HG02642 (cell line): ENCODE measurements around the gene MARCHF7.
"Not testable (repeated sequence)": the region's sequence is repeated elsewhere in the genome, so short reads cannot be mapped to it uniquely, and the experiment has no call there.

Experiments
- ATAC-seq: cut with Tn5 transposase; IDR thresholded peaks from one replicate; pipeline ENCODE4 v1.9.1; 2021; ENCODE audit warnings: mild to moderate bottlenecking; ENCODE audit not compliant: unreplicated experiment, poor library complexity

MARCHF7 gene

DNA sequence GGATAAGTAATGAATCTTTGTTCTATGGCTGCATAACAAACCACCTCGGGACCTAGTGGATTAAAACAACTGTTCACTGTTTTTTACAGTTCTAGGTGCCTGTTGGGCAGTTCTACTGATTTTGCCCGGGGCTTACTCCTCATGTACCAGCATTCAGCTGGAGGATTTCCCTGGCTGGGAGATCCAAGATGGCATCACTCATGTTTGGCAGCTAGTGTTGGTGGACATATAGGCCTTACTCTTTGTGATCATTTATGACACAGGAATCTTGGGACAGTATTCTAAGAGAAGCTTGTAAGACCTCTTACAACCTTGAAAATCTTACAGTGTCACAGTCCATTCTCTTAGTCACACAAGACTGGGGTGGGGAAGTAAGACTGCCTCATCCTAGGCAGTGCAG is 4.6 kb downstream of the MARCHF7 start:
- no peak for ATAC-seq

DNA sequence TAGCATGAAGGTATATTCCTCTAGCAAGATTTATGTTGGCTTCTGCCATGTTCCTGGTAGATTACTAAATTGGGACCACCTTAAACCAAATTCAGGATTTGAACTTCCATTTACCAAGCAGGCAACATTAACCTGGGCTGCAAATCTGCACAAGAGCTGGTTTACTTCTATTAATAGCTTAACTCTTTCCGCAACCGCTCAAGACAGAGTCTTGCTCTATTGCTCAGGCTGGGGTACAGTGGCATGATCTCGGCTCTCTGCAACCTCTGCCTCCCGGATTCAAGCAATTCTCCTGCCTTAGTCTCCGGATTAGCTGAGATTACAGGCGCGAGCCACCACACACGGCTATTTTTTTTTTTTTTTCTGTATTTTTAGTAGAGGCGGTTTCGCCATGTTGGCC is 8.4 kb downstream of the MARCHF7 start:
- ATAC-seq: no peak

DNA sequence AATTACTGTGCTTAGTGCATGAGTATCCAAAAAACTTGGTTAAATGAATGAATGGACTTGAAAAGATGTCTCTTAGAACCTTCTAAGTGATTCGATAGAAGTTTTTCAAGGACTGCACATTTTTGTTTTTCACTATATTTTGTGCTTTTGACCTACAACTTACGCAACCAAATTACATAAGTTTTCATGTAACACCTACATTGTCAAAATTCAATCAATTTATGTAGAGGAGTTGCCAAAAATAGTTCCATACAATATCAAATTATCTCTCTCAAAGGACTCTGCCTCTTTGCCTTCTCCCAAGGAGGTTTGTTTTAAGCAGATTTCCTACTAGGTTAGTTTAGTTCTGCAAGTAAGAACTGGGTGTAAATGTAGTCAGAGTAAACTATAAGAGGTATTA is 10.3 kb downstream of the MARCHF7 start:
- no peak for ATAC-seq

DNA sequence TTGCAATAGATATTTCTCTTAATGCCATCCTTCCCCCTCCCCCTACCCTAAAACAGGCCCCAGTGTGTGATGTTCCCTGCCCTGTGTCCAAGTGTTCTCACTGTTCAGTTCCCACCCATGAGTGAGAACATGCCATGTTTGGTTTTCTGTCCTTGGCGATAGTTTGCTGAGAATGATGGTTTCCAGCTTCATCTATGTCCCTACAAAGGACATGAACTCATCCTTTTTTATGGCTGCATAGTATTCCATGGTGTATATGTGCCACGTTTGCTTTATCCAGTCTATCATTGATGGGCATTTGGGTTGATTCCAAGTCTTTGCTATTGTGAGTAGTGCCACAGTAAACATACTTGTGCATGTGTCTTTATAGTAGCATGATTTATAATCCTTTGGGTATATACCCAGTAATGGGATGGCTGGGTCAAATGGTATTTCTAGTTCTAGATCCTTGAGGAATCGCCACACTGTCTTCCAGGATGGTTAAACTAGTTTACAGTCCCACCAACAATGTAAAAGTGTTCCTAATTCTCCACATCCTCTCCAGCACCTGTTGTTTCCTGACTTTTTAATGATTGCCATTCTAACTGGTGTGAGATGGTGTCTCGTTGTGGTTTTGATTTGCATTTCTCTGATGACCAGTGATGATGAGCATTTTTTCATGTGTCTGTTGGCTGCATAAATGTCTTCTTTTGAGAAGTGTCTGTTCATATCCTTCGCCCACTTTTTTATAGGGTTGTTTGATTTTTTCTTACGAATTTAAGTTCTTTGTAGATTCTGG is 12.7 kb downstream of the MARCHF7 start:
- ATAC-seq: not testable (repeated sequence)

DNA sequence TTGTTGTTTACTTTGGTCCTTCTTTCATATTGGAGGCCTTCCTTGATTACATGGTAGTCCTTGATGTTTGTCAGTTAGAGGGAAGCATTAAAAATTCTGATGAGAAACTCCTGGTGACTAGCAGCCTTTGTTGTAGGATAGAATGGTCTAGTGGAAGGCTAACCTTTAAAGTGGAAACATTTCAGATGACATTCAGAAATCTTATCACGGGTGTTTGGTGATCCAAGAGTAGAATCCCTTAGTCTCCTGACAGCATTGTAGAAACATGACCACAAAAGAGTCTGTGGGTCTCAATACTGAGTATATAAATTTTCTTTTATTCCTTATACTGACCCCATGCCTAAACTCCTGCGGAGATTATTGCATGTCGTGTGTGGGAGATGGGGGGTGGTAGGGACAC is 13.4 kb downstream of the MARCHF7 start:
- no peak for ATAC-seq

DNA sequence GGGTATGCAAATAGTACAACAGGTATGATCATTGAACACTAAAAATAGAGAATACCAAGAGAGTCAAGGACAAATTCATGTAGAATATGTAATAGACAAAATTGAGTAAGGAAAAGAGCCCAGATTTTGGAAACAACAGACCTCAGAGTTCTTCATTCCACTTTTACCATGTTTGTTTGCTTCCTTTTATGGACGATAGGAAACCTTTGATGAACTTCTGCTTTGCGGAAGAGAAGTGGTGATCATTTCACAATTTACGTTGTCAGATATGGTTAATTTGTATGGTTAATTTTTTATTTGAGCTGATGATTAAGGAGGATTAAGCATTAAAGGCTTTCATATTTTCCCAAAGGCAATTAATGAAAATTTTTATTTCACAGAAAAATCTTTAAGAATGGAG is 16.3 kb downstream of the MARCHF7 start:
- ATAC-seq: no peak

DNA sequence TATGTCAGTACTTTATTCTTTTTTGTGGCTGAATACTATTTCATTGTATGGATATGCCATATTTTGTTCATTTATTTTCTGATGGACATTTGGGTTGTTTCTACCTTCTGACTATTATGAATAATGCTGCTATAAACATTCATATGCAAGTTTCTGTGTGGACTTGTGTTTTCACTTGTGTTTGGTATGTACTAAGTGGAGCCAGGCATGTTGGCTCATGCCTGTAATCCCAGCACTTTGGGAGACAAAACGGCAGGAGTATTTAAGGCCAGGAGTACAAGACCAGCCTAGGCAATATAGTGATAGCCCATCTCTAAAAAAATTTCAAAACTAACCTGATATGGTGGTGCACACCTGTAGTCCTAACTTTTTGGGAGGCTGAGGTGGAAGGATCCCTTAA is 23.3 kb downstream of the MARCHF7 start:
- ATAC-seq: no peak

DNA sequence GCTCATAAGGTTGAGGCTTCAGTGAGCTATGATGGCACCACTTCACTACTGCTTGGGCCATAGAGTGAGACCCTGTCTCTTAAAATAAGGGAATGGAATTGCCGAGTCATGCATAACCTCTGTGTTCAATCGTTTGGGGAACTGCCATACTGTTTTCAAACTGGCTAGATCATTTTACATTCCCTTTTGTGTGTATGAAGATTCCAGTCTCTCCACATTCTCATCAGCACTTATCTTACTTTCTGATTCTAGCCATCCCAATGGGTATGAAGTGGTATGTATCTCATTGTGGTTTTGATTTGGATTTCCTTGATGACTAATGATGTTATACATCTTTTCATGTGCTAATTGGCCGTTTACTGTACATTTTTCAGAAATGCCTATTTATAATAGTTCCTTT is 23.7 kb downstream of the MARCHF7 start:
- ATAC-seq: no peak

DNA sequence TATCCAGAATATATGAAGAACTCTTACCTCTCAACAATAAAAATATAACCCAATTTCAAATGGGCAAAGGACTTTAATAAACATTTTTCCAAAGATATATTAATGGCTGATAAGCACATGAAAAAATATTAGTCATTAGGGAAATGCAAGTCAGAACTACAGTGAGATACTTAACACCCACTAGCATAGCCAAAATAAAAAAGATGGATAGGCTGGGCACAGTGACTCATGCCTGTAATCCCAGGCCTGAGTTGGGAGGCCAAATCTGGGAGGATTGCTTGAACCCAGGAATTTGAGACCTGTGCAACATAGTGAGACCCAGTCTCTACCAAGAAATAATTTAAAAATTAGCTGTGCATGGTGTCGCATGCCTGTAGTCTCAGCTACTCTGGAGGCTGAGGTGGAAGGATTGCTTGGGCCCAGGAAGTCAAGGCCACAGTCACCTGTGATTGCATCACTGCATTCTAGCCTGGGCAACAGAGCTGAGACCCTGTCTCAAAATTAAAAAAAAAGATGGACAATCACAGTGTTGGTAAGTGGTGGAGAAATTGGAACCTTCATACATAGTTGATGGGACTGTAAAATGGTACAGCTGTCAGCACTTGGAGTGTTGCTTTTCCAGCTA is 25.1 kb downstream of the MARCHF7 start:
- no peak for ATAC-seq

DNA sequence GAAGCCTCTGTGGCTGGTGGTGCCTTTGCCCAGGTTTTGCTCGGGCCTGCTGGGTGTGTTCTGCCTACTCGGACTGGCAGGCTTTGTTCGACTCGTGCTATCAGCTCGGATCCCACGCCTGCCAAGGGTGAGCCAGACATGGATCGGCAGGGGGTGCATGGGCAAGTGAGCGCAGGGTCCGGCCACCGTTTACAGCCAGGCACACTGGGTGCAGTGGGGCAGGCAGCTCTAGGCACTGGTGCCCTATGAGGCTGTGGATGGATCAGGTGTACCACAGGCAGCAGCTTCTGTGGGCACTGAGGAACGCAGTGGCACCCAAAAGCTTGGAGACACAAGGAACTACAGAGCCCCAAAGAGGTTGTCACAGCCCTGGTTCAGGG is 25.6 kb downstream of the MARCHF7 start:
- no peak for ATAC-seq

DNA sequence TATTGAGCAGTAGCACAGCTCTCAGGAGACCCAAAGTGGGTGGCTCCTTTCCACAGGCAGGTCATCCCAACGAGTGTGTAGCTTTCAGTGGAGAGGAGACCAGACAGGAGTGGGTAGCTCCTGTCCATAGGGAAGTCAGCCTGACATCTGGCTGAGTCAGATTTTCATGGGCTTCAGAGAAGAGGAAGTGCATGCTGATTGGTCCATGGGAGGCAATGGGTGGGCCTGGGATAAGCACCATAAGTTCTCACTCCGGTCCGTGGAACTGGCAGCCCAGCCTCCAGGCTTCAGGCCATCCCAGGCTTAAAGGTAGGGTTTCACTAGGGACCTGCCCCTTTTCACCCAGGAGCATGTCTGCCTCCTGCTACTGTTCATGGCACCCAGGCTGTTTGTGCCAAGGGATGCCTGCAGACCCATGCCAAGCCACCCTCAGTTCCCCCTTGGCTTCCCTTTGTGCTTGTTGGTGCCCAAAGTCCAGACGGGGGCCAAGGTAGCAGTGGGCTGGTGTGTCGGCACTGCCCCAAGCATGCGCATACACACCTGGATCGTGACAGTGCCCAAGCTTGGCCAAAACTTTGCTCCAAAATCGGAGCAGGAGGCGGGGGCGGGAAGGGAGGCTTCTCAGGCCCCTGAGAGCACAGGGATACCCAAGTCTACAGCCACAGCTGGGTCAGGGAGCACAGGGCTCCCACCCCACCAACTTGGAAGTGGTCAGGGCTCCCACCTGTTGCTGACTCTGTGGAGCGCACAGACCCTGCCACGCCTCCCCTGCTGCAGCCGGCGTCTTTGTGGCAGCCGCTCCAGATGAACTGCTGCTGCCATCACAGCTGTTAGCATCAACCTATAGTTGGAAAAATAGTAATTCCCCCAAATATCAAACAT is 26.4 kb downstream of the MARCHF7 start:
- no peak for ATAC-seq

DNA sequence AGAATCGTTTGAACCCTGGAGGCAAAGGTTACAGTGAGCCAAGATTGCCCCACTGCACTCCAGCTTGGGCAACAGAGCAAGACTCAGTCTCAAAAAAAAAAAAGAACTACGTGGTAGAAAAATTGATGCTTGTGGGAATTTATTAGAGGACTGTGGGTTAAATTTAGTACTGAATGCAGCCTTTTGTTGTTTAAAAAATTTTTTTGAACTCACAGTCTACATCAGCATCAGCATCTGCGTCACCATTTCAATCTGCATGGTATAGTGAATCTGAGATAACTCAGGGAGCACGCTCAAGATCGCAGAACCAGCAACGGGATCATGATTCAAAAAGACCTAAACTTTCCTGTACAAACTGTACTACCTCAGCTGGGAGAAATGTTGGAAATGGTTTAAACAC is 30.5 kb downstream of the MARCHF7 start:
- no peak for ATAC-seq

DNA sequence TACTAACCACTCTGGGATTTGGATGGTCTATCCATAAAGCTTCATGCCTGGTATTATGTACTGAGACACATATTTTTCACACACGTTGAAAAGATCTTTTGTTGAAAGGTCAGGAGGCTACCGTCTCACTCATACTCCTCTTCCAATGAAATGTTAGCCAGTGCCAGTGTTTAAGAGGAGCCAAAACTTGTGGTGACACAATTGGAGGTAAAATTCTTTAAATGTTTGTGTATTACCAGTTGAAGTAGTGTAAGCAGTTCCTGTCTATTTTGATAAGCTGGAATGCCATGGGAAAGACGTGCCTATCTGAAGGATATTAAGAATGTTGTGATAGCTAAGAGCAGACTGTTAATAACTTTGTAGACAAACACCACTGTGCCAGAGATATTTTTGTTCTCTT is 32.1 kb downstream of the MARCHF7 start:
- no peak for ATAC-seq

DNA sequence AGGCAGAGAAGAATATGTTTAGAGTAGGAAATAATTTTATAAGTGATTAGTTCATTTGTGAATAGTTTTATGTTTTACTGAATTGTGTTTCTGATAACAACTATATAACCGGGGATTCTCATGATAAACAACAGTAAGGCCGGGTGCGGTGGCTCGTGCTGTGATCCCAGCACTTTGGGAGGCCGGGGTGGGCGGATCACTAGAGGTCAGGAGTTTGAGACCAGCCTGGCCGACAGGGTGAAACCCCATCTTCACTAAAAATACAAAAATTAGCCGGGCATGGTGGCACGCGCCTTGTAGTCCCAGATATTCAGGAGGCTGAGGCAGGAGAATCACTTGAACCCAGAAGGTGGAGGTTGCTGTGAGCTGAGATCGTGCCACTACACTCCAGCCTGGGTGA is 32.9 kb downstream of the MARCHF7 start:
- not testable (repeated sequence) for ATAC-seq

DNA sequence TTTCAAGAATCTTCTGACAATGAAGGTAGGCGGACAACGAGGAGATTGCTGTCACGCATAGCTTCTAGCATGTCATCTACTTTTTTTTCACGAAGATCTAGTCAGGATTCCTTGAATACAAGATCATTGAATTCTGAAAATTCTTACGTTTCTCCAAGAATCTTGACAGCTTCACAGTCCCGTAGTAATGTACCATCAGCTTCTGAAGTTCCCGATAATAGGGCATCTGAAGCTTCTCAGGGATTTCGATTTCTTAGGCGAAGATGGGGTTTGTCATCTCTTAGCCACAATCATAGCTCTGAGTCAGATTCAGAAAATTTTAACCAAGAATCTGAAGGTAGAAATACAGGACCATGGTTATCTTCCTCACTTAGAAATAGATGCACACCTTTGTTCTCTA is 35.8 kb downstream of the MARCHF7 start:
- ATAC-seq: no peak

DNA sequence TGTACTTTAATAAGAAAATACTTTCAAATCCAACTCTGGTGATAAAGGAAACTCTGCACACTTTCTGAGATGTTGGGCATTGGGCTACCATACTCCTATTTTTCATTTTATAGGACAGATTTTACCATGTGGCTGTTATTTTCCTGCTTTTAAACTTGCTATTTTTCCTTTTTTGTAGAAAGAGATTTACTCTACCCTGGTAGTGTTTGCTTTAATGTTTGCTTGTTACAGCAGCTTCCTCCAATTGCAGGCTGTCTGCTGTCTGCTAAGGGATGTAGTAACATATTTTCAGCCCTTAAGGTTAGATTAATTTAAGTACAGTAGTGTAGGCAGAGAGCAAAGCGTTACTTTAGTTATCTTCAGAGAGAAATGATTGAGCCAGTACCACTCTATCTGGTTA is 38.6 kb downstream of the MARCHF7 start:
- no peak for ATAC-seq

DNA sequence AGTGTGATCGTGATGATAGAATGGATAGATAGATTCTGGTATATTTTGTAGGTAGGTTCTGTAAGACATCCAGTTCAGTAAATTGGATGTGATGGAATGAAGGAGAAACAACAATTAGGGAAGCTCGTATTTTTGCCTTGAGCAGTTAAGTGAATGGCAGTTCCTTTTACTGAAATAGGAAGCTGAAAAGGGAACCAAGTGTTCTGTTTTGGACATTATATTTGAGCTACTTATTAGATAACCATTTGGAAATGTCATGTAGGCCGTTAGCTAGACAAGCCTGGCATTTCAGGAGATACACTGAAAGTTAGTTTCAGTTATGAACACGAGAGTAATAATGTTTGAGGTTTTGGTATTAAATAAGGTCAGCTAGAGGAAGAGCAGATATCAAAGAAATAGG is 41.5 kb downstream of the MARCHF7 start:
- ATAC-seq: no peak

DNA sequence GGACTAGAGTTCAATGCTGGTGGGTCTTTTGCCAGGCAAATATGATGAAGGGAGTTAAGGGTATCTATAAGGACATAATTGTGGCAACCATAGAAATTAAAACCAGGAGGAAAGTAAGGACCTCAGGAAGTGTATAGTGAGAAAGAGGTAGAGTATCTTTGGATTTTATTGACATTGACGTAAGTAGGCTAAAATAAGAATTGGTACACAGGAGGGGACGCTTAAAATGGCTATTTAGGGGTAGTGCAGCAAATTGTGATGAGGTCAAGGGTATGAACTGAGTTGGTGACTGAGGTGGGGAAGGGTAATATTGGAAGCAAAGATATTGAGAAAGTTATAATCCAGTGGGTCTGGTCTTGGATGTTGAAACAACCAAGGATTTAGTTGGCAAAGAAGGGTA is 42.7 kb downstream of the MARCHF7 start:
- ATAC-seq: no peak

DNA sequence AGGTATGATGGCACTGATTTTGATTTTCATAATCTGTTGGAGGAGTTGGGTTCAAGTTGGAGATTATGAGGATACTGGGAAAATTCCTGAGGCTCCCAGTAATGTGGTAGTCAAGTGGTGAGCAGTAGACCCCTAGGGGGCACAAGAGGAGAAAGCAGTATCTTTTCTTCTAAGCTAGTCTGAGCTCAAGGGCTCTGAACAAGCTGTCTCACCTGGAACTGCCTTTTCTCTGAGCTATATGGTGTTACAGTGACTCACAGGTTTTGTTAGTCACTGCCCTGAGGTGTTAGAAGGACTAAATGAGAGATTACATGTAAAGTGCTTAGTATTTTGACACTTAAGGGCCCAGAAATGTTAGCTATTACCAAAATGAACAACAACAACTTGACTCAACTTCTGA is 43.5 kb downstream of the MARCHF7 start:
- no peak for ATAC-seq

DNA sequence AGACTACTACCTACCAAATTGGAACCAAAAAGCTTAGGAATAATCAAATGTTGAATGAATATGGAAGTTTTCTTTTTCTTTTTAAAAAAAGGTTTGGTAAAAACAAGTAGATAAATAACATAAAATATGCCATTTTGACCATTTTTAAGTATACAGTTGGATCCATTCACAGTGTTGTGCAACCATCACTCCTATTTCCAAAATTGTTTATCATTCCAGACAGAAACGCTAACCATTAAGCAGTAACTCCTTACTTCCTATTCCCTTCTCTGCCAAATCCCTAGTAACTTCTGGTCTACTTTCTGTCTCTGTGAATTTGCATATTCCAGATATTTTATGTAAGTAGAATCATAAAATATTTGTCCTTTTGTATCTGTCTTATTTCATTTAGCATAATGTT is 45.9 kb downstream of the MARCHF7 start:
- ATAC-seq: no peak

DNA sequence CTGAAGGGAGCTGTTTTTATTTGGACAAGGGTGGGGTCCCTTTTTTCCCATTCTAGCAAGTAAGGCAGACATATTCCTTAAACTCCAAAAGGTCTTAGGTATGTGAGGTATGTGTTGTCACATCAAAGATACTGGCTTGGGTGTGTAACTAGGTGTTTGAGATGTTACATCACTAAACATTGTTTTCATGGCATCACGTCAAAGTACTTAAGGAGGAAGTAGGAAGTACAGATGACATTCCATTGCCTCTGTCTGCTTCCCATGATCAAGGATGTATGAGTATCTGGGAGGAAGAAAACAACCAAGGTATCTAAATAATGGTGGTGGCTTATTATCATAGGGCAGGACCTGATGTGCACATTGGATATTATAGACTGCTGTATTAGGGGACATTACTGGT is 46.4 kb downstream of the MARCHF7 start:
- ATAC-seq: no peak
